IMR-90 (cell line): ENCODE results near the gene KRTAP10-10. TPM values are rescaled to one million over a fixed set of nuclear protein-coding genes. Genes with fewer than 3 reads are reported as not detected.

Experiments used
- ATAC-seq: fragments of 200-7000 bp; cut with Tn5 transposase; 2 replicates; pipeline ENCODE4 v1.9.1; 2020; ENCODE audit warnings: low read depth, mild to moderate bottlenecking, moderate library complexity
- BruUV-seq: library from RNA; stranded (reverse); fragments of 400-500 nt; replicated peaks from 2 replicates; lab custom pipeline; 2021; lab: Mats Ljungman, UMichigan
- CTCF ChIA-PET: fragments of 300-600 bp; formaldehyde crosslinking; extraction: SDS; loops from one replicate; lab custom pipeline; 2021; ENCODE audit warnings: antibody characterized with exemption; lab: Yijun Ruan, JAX
- POLR2A ChIA-PET: fragments of 300-600 bp; sonication (Branson Sonifier 250); formaldehyde crosslinking; loops from one replicate; lab custom pipeline; 2022; ENCODE audit warnings: antibody characterized with exemption; ENCODE audit not compliant: unreplicated experiment; lab: Charles Lee
- DNase-seq: peaks from one replicate; pipeline ENCODE4 v3.0.0; 2013
- H2AFZ ChIP-seq: replicated peaks from 2 replicates; pipeline ENCODE3; 2013; ENCODE audit warnings: low read length, mild to moderate bottlenecking; ENCODE audit not compliant: poor library complexity
- H2AK5ac ChIP-seq: 2 replicates; pipeline ENCODE4 v1.6.1; 2013; ENCODE audit warnings: low read depth, low read length, inconsistent platforms
- H2AK9ac ChIP-seq: replicated peaks from 2 replicates; pipeline ENCODE3; 2013; ENCODE audit warnings: mild to moderate bottlenecking, low read depth, low read length, moderate library complexity; ENCODE audit not compliant: poor library complexity
- H2BK120ac ChIP-seq: 2 replicates; pipeline ENCODE4 v1.6.1; 2013; ENCODE audit warnings: low read depth, low read length, inconsistent platforms
- H2BK15ac ChIP-seq: 3 replicates; pipeline ENCODE4 v1.6.1; 2013; ENCODE audit warnings: low read depth, low read length, inconsistent platforms
- H2BK20ac ChIP-seq: 2 replicates; pipeline ENCODE4 v1.6.1; 2013; ENCODE audit warnings: low read depth, mild to moderate bottlenecking, inconsistent platforms, low read length, moderate library complexity
- H2BK5ac ChIP-seq: 2 replicates; pipeline ENCODE4 v1.6.1; 2013; ENCODE audit warnings: mild to moderate bottlenecking, low read depth, low read length, inconsistent platforms; ENCODE audit not compliant: poor library complexity, severe bottlenecking
- H3K14ac ChIP-seq: replicated peaks from 2 replicates; pipeline ENCODE4 v1.6.1; 2013; ENCODE audit warnings: low read depth, low read length, inconsistent platforms
- H3K18ac ChIP-seq: 2 replicates; pipeline ENCODE4 v1.6.1; 2013; ENCODE audit warnings: low read depth, low read length, control low read depth
- H3K23ac ChIP-seq: 2 replicates; pipeline ENCODE4 v1.6.1; 2013; ENCODE audit warnings: low read depth, low read length, inconsistent platforms
- H3K27ac ChIP-seq: 2 replicates; pipeline ENCODE4 v1.5.1; 2013; ENCODE audit warnings: mild to moderate bottlenecking, control low read depth, low read length; ENCODE audit not compliant: insufficient read depth
- H3K27me3 ChIP-seq: 2 replicates; pipeline ENCODE4 v1.6.1; 2013; ENCODE audit warnings: low read length; ENCODE audit not compliant: control insufficient read depth, insufficient read depth
- H3K36me3 ChIP-seq: 2 replicates; pipeline ENCODE4 v1.6.1; 2013; ENCODE audit warnings: low read length, mixed read lengths; ENCODE audit not compliant: control insufficient read depth, insufficient read depth
- H3K4ac ChIP-seq: 2 replicates; pipeline ENCODE4 v1.6.1; 2013; ENCODE audit warnings: low read depth, low read length, inconsistent platforms
- H3K4me1 ChIP-seq: 2 replicates; pipeline ENCODE4 v1.6.1; 2013; ENCODE audit warnings: low read length, mixed read lengths; ENCODE audit not compliant: control insufficient read depth, insufficient read depth
- H3K4me2 ChIP-seq: 2 replicates; pipeline ENCODE4 v1.6.1; 2013; ENCODE audit warnings: low read depth, mild to moderate bottlenecking, control low read depth, low read length, moderate library complexity
- H3K4me3 ChIP-seq: 2 replicates; pipeline ENCODE4 v1.5.1; 2013; ENCODE audit warnings: low read depth, mild to moderate bottlenecking, control low read depth, low read length, moderate library complexity; ENCODE audit not compliant: insufficient read depth
- H3K56ac ChIP-seq: 2 replicates; pipeline ENCODE4 v1.6.1; 2013; ENCODE audit warnings: low read length, inconsistent platforms; ENCODE audit not compliant: insufficient read depth; ENCODE audit errors: extremely low read depth
- H3K79me1 ChIP-seq, 2 experiments: 2 replicates each; pipeline ENCODE4 v1.6.1; 2013; ENCODE audit warnings: low read length in 2 of 2, inconsistent platforms in 1 of 2, low read depth in 1 of 2
- H3K9ac ChIP-seq: 2 replicates; pipeline ENCODE4 v1.6.1; 2013; ENCODE audit warnings: low read depth, low read length, control low read depth
- H3K9me1 ChIP-seq: 2 replicates; pipeline ENCODE4 v1.6.1; 2013; ENCODE audit warnings: low read length, inconsistent platforms; ENCODE audit not compliant: insufficient read depth
- H3K9me3 ChIP-seq: 2 replicates; pipeline ENCODE4 v1.6.1; 2013; ENCODE audit warnings: low read length; ENCODE audit not compliant: control insufficient read depth, insufficient read depth
- H4K20me1 ChIP-seq: 2 replicates; pipeline ENCODE4 v1.6.1; 2013; ENCODE audit warnings: low read length, inconsistent platforms; ENCODE audit not compliant: insufficient read depth
- H4K5ac ChIP-seq: 2 replicates; pipeline ENCODE4 v1.6.1; 2013; ENCODE audit warnings: mild to moderate bottlenecking, low read depth, low read length, control low read depth
- H4K8ac ChIP-seq, 2 experiments: 2 replicates each; pipeline ENCODE4 v1.6.1; 2013; ENCODE audit warnings: low read depth in 2 of 2, low read length in 2 of 2, control low read depth in 1 of 2, inconsistent platforms in 1 of 2
- H4K91ac ChIP-seq: 2 replicates; pipeline ENCODE4 v1.6.1; 2013; ENCODE audit warnings: low read depth, low read length, inconsistent platforms; ENCODE audit not compliant: insufficient read depth
- CEBPB ChIP-seq: IDR thresholded peaks from 2 replicates; pipeline ENCODE4 v1.6.1; 2012; ENCODE audit warnings: low read depth, low read length, improper control_type of control experiment
- MAFK ChIP-seq: IDR thresholded peaks from 2 replicates; pipeline ENCODE4 v1.6.1; 2012; ENCODE audit warnings: low read depth, low read length, improper control_type of control experiment
- MAZ ChIP-seq: IDR thresholded peaks from 2 replicates; pipeline ENCODE4 v1.6.1; 2012; ENCODE audit warnings: low read depth, mild to moderate bottlenecking, low read length, improper control_type of control experiment, moderate library complexity, borderline replicate concordance
- POLR2A ChIP-seq: IDR thresholded peaks from 2 replicates; pipeline ENCODE4 v1.6.1; 2012; ENCODE audit warnings: mild to moderate bottlenecking, low read depth, low read length
- RCOR1 ChIP-seq: IDR thresholded peaks from 2 replicates; pipeline ENCODE4 v1.6.1; 2012; ENCODE audit warnings: mild to moderate bottlenecking, low read length, improper control_type of control experiment; ENCODE audit not compliant: insufficient replicate concordance
- SMC3 ChIP-seq: fragments of 150-350 bp; IDR thresholded peaks from 2 replicates; pipeline ENCODE4 v1.6.1; 2016; ENCODE audit warnings: low read depth, mild to moderate bottlenecking, antibody characterized with exemption, low read length, moderate library complexity
- WGBS, 2 experiments: methylation state at CpG; one replicate each; pipeline versions ENCODE4 v1.1.5 to v1.1.7; 2013; ENCODE audit warnings: missing lambda C conversion rate in 2 of 2; ENCODE audit not compliant: insufficient read length in 1 of 2; ENCODE audit errors: extremely low coverage in 2 of 2; 5-methylcytosine and 5-hydroxymethylcytosine counted together
- dilution Hi-C: fragments of 300-500 bp; cut with HindIII; formaldehyde crosslinking; loops from one replicate; pipeline ENCODE4 v1.14.3; 2018; ENCODE audit warnings: low sequenced_read_pairs; ENCODE audit not compliant: unreplicated experiment
- in situ Hi-C: fragments of 300-500 bp; cut with MboI; formaldehyde crosslinking; loops from 3 replicates; pipeline ENCODE4 v1.14.3; 2019; ENCODE audit warnings: low sequenced_read_pairs, inconsistent platforms, mixed read lengths
- intact Hi-C: fragments of 100-400 bp; cut with micrococcal nuclease; formaldehyde crosslinking; loops from 2 replicates; pipeline ENCODE4 v1.10.0; 2022
- polyA plus RNA-seq, 3 experiments: library from polyadenylated mRNA; depleted of rRNA; stranded (reverse); fragments of >200 nt; gene quantifications; 2 replicates each; pipeline ENCODE4 v1.2.3, GENCODE V29; 2012; ENCODE audit warnings: low replicate concordance in 1 of 3
- total RNA-seq: library from RNA; depleted of rRNA; stranded (reverse); fragments of >200 nt; gene quantifications from 2 replicates; pipeline ENCODE4 v1.2.3, GENCODE V29; 2012
- TF ChIP-seq, protein P1 (sequence below): fragments of 150-350 bp; IDR thresholded peaks from 2 replicates; pipeline ENCODE4 v1.6.1; 2016; ENCODE audit warnings: low read depth, mild to moderate bottlenecking, low read length, moderate library complexity, borderline replicate concordance

KRTAP10-10 gene
- total and polyA plus RNA-seq, 2 of the 4 experiments (the other 2 are of a cell fraction) = not detected

DNA sequence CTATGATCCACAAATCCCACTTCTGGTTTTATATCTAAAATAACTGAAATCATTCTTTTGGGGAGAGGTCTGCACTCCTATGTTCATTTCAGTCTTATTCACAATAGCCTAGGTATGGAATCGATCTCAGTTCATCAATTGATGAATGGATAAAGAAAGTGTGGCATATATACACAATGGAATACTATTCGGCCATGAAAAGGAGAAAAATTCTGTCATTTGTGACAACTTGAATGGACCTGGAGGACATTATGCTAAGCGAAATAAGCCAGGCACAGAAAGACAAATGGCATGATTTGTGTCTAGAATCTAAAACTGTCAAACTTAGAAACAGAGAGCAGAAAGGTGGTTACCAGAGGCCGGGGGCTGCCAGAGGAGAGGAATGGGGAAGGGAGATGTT lies 30.7 kb upstream of the KRTAP10-10 start:
- Histone ChIP-seq H2AK9ac (no peak overlapping the region), H3K14ac (no peak overlapping the region), H3K56ac (no peak overlapping the region), H4K91ac (no peak overlapping the region), H3K9ac (no peak overlapping the region), H3K27ac (no peak overlapping the region), H3K4me1 (no peaks in the 10 kb centered on the region), H3K27me3 (peaks cover 2% of the 10 kb centered on the region), H3K4ac (no peak overlapping the region), H3K9me1 (no peaks in the 10 kb centered on the region), H2BK15ac (no peak overlapping the region), H4K5ac (no peak overlapping the region), H3K23ac (no peak overlapping the region), H3K18ac (no peak overlapping the region), H3K4me2 (no peak overlapping the region), H2BK5ac (no peak overlapping the region), H4K20me1 (no peaks in the 10 kb centered on the region), H2AK5ac (no peak overlapping the region), H2AFZ (no peak overlapping the region), H2BK120ac (no peak overlapping the region), H3K36me3 (no peaks in the 10 kb centered on the region), H2BK20ac (no peak overlapping the region), H3K9me3 (peaks cover under 1% of the 10 kb centered on the region), H3K79me1 (no peaks in the 10 kb centered on the region), H3K4me3 (no peak overlapping the region), H4K8ac (no peak overlapping the region)
- no TSS peak for BruUV-seq
- no peak for DNase-seq
- POLR2A ChIA-PET = no interaction called here
- CTCF ChIA-PET = no interaction called here
- in situ Hi-C loops (no loop called here), dilution Hi-C loops (no loop called here), intact Hi-C loops (no loop called here)
- no peak for ATAC-seq
- 60% methylated on average over 2 of the region's 4 CpGs; no CpG with 5 or more reads in 1 of the 2 experiments for WGBS, 2 experiments
- TF ChIP-seq RCOR1 = no peak
- TF ChIP-seq POLR2A = no peak
- no peak for TF ChIP-seq MAFK
- TF ChIP-seq CEBPB = no peak
- no peak for TF ChIP-seq SMC3
- TF ChIP-seq, protein P1, sequence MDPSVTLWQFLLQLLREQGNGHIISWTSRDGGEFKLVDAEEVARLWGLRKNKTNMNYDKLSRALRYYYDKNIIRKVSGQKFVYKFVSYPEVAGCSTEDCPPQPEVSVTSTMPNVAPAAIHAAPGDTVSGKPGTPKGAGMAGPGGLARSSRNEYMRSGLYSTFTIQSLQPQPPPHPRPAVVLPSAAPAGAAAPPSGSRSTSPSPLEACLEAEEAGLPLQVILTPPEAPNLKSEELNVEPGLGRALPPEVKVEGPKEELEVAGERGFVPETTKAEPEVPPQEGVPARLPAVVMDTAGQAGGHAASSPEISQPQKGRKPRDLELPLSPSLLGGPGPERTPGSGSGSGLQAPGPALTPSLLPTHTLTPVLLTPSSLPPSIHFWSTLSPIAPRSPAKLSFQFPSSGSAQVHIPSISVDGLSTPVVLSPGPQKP = no peak
- TF ChIP-seq MAZ = no peak
